ENCODE measurements around the gene SNX2. TPM values are rescaled to one million over a fixed set of nuclear protein-coding genes. Genes with fewer than 3 reads are reported as not detected.
"Not testable (repeated sequence)": the region's sequence is repeated elsewhere in the genome, so short reads cannot be mapped to it uniquely, and the experiment has no call there.

The SNX2 gene
- total RNA-seq, 2 donors from 2014 or later = 50.6 to 63.7 TPM

GRCh38 chr5:122845229-122846050 is 70.6 kb downstream of the SNX2 start, which contains the start of gene SNX24:
Gene SNX24, plus strand, starts transcription at chr5:122845613. Its CDS starts 21 bp downstream, at chr5:122845634.
- no peaks in the 10 kb centered on the region for H3K9me3 ChIP-seq
- H3K27me3 ChIP-seq (replicated peaks; ENCODE audit: insufficient read depth) = no peaks in the 10 kb centered on the region
- WGBS = under 1% methylated on average over 70 of the region's 92 CpGs
- DNase-seq (ENCODE audit: low spot score) = peak; percentile 71
- H3K36me3 ChIP-seq = no peaks in the 10 kb centered on the region
- intact Hi-C loops (cut with DNase I) = loop anchor here (10.0 kb wide), 2 partner anchors 189 to 239 kb away; partner anchors contain the start of genes PPIC and PRDM6
- TF ChIP-seq POLR2AphosphoS5 (IDR thresholded peaks at IDR 0.05) = peak; percentile 16
- TF ChIP-seq CTCF (IDR thresholded peaks at IDR 0.05) = peak in 1 of 4 experiments; percentile 3
- peak; percentile 9 for TF ChIP-seq POLR2A (IDR thresholded peaks at IDR 0.05)
- H3K4me3 ChIP-seq = peak within 1 kb of the TSS; percentile 90 to 94
- H3K27ac ChIP-seq = peak within 1 kb of the TSS; percentile 81 to 90
- no peaks in the 10 kb centered on the region for H3K4me1 ChIP-seq (replicated peaks)

GRCh38 chr5:122846051-122846550 is 71.2 kb downstream of the SNX2 start:
- 2% methylated on average over 6 of the region's 6 CpGs for WGBS
- no peaks in the 10 kb centered on the region for H3K36me3 ChIP-seq
- intact Hi-C loops (cut with DNase I) = loop anchor here (10.0 kb wide), 2 partner anchors 189 to 239 kb away; partner anchors contain the start of genes PPIC and PRDM6
- peak overlapping the region; percentile 90 to 94 for H3K4me3 ChIP-seq
- no peaks in the 10 kb centered on the region for H3K9me3 ChIP-seq
- no peak for DNase-seq (ENCODE audit: low spot score)
- H3K27me3 ChIP-seq (replicated peaks; ENCODE audit: insufficient read depth) = no peaks in the 10 kb centered on the region
- peak overlapping the region; percentile 81 to 90 for H3K27ac ChIP-seq
- TF ChIP-seq CTCF (IDR thresholded peaks at IDR 0.05) (no peak), POLR2A (IDR thresholded peaks at IDR 0.05) (no peak), POLR2AphosphoS5 (IDR thresholded peaks at IDR 0.05) (no peak)
- no peaks in the 10 kb centered on the region for H3K4me1 ChIP-seq (replicated peaks)

- Histone ChIP-seq H3K27ac (no peak overlapping the region), H3K4me1 (replicated peaks) (no peaks in the 10 kb centered on the region), H3K27me3 (replicated peaks; ENCODE audit: insufficient read depth) (no peaks in the 10 kb centered on the region), H3K9me3 (no peaks in the 10 kb centered on the region), H3K36me3 (no peaks in the 10 kb centered on the region), H3K4me3 (no peak overlapping the region)
- TF ChIP-seq CTCF (IDR thresholded peaks at IDR 0.05) = no peak
- no peak for TF ChIP-seq POLR2AphosphoS5 (IDR thresholded peaks at IDR 0.05)
- no peak for TF ChIP-seq POLR2A (IDR thresholded peaks at IDR 0.05)
- WGBS = 89% methylated on average over 2 of the region's 2 CpGs
- DNase-seq (ENCODE audit: low spot score) = no peak
- intact Hi-C loops (cut with DNase I) = loop anchor here (10.0 kb wide), 2 partner anchors 187 to 237 kb away; partner anchors contain the start of genes PPIC and PRDM6
Measured at GRCh38 chr5:122847687-122848081, 72.8 kb downstream of the SNX2 start.

- no peaks in the 10 kb centered on the region for H3K9me3 ChIP-seq
- H3K27me3 ChIP-seq (replicated peaks; ENCODE audit: insufficient read depth) = no peaks in the 10 kb centered on the region
- 89% methylated on average over 1 of the region's 1 CpG for WGBS
- H3K4me3 ChIP-seq = no peak overlapping the region
- H3K27ac ChIP-seq = no peak overlapping the region
- no peak for DNase-seq (ENCODE audit: low spot score)
- H3K4me1 ChIP-seq (replicated peaks) = no peaks in the 10 kb centered on the region
- intact Hi-C loops (cut with DNase I) = loop anchor here (10.0 kb wide), 2 partner anchors 185 to 235 kb away; partner anchors contain the start of genes PPIC and PRDM6
- H3K36me3 ChIP-seq = no peaks in the 10 kb centered on the region
- no peak for TF ChIP-seq POLR2A (IDR thresholded peaks at IDR 0.05)
- no peak for TF ChIP-seq POLR2AphosphoS5 (IDR thresholded peaks at IDR 0.05)
- no peak for TF ChIP-seq CTCF (IDR thresholded peaks at IDR 0.05)
Measured at GRCh38 chr5:122849771-122850170, 74.9 kb downstream of the SNX2 start.

GRCh38 chr5:122857538-122857937 is 82.7 kb downstream of the SNX2 start:
- H3K4me1 ChIP-seq (replicated peaks); H3K4me3 ChIP-seq; H3K36me3 ChIP-seq; intact Hi-C loops (cut with DNase I); H3K27me3 ChIP-seq (replicated peaks; ENCODE audit: insufficient read depth); H3K9me3 ChIP-seq; DNase-seq (ENCODE audit: low spot score); H3K27ac ChIP-seq: not testable (repeated sequence)
- 98% methylated on average over 8 of the region's 8 CpGs for WGBS
